OCI-LY7 (cell line): Measurements from ENCODE around the gene C2CD3. TPM values are rescaled to one million over a fixed set of nuclear protein-coding genes. Genes with fewer than 3 reads are reported as not detected.

Source experiments
- BruUV-seq: library from RNA; stranded (reverse); fragments of 400-500 nt; replicated peaks from 2 replicates; lab custom pipeline; 2021; lab: Mats Ljungman, UMichigan
- CTCF ChIA-PET: fragments of 300-600 bp; sonication (Branson Sonifier 250); formaldehyde crosslinking; loops from one replicate; lab custom pipeline; 2022; ENCODE audit warnings: antibody characterized with exemption; ENCODE audit not compliant: unreplicated experiment; lab: Charles Lee
- POLR2A ChIA-PET: fragments of 300-600 bp; sonication (Branson Sonifier 250); formaldehyde crosslinking; loops from one replicate; lab custom pipeline; 2022; ENCODE audit warnings: antibody characterized with exemption; lab: Charles Lee
- DNase-seq: peaks from one replicate; pipeline ENCODE4 v3.0.0-alpha.2; 2015; ENCODE audit warnings: low spot score
- H2AFZ ChIP-seq: fragments of 200-600 bp; sonication (generic), shearing (Covaris generic); 2 replicates; pipeline ENCODE4 v1.6.1; 2014; ENCODE audit warnings: mild to moderate bottlenecking, antibody characterized with exemption, low read length, moderate library complexity
- H3K27ac ChIP-seq: fragments of 200-600 bp; sonication (generic); 2 replicates; pipeline ENCODE4 v1.5.1; 2014; ENCODE audit warnings: mixed run types, low read depth, mild to moderate bottlenecking, moderate library complexity, low read length, inconsistent platforms; ENCODE audit not compliant: poor library complexity, severe bottlenecking
- H3K36me3 ChIP-seq: fragments of 200-600 bp; sonication (generic); 2 replicates; pipeline ENCODE4 v1.6.1; 2014; ENCODE audit warnings: mild to moderate bottlenecking, antibody characterized with exemption, low read length, moderate library complexity, mixed read lengths; ENCODE audit not compliant: insufficient read depth
- H3K4me1 ChIP-seq: fragments of 200-600 bp; sonication (generic); 2 replicates; pipeline ENCODE4 v1.5.1; 2014; ENCODE audit warnings: mild to moderate bottlenecking, low read length; ENCODE audit not compliant: insufficient read depth, poor library complexity, severe bottlenecking
- H3K4me2 ChIP-seq: fragments of 200-600 bp; sonication (generic); 2 replicates; pipeline ENCODE4 v1.6.1; 2014; ENCODE audit warnings: mild to moderate bottlenecking, low read length
- H3K4me3 ChIP-seq: fragments of 200-600 bp; sonication (generic); 2 replicates; pipeline ENCODE4 v1.5.1; 2014; ENCODE audit warnings: mild to moderate bottlenecking, low read depth, low read length; ENCODE audit not compliant: poor library complexity, severe bottlenecking
- H3K79me2 ChIP-seq: fragments of 200-600 bp; sonication (generic); 2 replicates; pipeline ENCODE4 v1.6.1; 2016; ENCODE audit warnings: low read depth, mild to moderate bottlenecking, low read length, moderate library complexity, mixed read lengths; ENCODE audit not compliant: insufficient read depth
- H3K9me2 ChIP-seq: fragments of 200-600 bp; sonication (generic); 2 replicates; pipeline ENCODE4 v1.6.1; 2016; ENCODE audit warnings: mild to moderate bottlenecking, low read length, mixed read lengths; ENCODE audit not compliant: insufficient read depth
- H3K9me3 ChIP-seq: fragments of 200-600 bp; sonication (generic); 2 replicates; pipeline ENCODE4 v1.6.1; 2014; ENCODE audit warnings: mild to moderate bottlenecking, mixed run types, low read length, mixed read lengths
- H4K20me1 ChIP-seq: fragments of 200-600 bp; sonication (generic); 2 replicates; pipeline ENCODE4 v1.6.1; 2014; ENCODE audit warnings: mild to moderate bottlenecking, antibody characterized with exemption, low read length, moderate library complexity, mixed read lengths; ENCODE audit not compliant: insufficient read depth
- EZH2phosphoT487 ChIP-seq: fragments of 200-600 bp; sonication (generic); IDR thresholded peaks from 2 replicates; pipeline ENCODE4 v1.6.1; 2018; ENCODE audit warnings: low read depth, borderline replicate concordance, mild to moderate bottlenecking, mixed run types, antibody characterized with exemption, low read length, moderate library complexity, mixed read lengths
- intact Hi-C: fragments of 100-400 bp; cut with micrococcal nuclease; formaldehyde crosslinking; loops from one replicate; pipeline ENCODE4 v1.10.0; 2022; ENCODE audit not compliant: unreplicated experiment
- total RNA-seq, 2 experiments: library from RNA; depleted of rRNA in 1 of 2; stranded (reverse); fragments of >200 nt in 1 of 2; shearing (Covaris generic) in 1 of 2; gene quantifications; 2 replicates each; pipeline ENCODE4 v1.2.3, GENCODE V29; 2014 to 2022
- TF ChIP-seq, protein P1 (sequence below): fragments of 200-600 bp; sonication (generic); conservative IDR thresholded peaks from 2 replicates; pipeline ENCODE4 v1.5.1; 2014; ENCODE audit warnings: mild to moderate bottlenecking, antibody characterized with exemption, low read length, moderate library complexity, mixed read lengths

Gene C2CD3
- total RNA-seq, 2 experiments from 2014 or later, result 29.2 to 32.1 TPM

- no peak overlapping the region for H3K4me2 ChIP-seq
- ChIA-PET POLR2A (interaction anchor here (0.7 kb wide), 1 partner anchor 171 kb away, joined by 3 read pairs; no protein-coding TSS in a partner anchor), CTCF (no interaction called here)
- H3K9me2 ChIP-seq, result no peaks in the 10 kb centered on the region
- no peaks in the 10 kb centered on the region for H3K4me1 ChIP-seq
- H3K27ac ChIP-seq, result no peak overlapping the region
- no peaks in the 10 kb centered on the region for H3K79me2 ChIP-seq
- H4K20me1 ChIP-seq, result no peaks in the 10 kb centered on the region
- TF ChIP-seq, protein P1, sequence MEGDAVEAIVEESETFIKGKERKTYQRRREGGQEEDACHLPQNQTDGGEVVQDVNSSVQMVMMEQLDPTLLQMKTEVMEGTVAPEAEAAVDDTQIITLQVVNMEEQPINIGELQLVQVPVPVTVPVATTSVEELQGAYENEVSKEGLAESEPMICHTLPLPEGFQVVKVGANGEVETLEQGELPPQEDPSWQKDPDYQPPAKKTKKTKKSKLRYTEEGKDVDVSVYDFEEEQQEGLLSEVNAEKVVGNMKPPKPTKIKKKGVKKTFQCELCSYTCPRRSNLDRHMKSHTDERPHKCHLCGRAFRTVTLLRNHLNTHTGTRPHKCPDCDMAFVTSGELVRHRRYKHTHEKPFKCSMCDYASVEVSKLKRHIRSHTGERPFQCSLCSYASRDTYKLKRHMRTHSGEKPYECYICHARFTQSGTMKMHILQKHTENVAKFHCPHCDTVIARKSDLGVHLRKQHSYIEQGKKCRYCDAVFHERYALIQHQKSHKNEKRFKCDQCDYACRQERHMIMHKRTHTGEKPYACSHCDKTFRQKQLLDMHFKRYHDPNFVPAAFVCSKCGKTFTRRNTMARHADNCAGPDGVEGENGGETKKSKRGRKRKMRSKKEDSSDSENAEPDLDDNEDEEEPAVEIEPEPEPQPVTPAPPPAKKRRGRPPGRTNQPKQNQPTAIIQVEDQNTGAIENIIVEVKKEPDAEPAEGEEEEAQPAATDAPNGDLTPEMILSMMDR, result no peak
- no peak for TF ChIP-seq EZH2phosphoT487
- H2AFZ ChIP-seq, result no peak overlapping the region
- H3K36me3 ChIP-seq, result peaks cover 64% of the 10 kb centered on the region
- no peak for DNase-seq
- H3K4me3 ChIP-seq, result no peak overlapping the region
- peaks cover 8% of the 10 kb centered on the region; the same call in 1 of the 2 replicates for H3K9me3 ChIP-seq
- BruUV-seq, result no TSS peak
- intact Hi-C loops, result no loop called here
These were observed 57.9 kb downstream of the C2CD3 start for GRCh38 chr11:74112877-74113276.

DNA sequence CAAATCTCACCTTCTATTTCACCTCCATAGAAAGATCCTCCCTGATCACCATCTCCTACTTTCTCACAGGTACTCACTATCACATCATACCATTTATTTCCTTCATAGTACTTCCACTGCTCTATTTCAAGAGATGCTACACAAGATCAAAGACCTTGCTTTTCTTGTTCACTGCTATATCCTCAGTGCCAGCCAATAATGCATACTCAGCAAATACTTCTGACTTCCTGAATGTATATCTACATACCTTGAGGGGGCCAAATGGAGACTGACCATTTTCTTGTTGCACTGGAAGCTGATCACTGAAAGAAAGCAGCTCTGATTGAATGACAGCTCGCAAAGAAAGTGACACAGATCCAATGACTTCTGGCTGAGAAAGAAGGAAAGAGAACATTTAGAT lies 64.7 kb downstream of the C2CD3 start:
- Histone ChIP-seq H3K36me3 (peaks cover 47% of the 10 kb centered on the region), H3K9me2 (no peaks in the 10 kb centered on the region), H3K9me3 (no peaks in the 10 kb centered on the region), H3K4me3 (no peak overlapping the region), H3K4me1 (no peaks in the 10 kb centered on the region), H3K27ac (no peak overlapping the region), H3K79me2 (no peaks in the 10 kb centered on the region), H4K20me1 (no peaks in the 10 kb centered on the region), H3K4me2 (no peak overlapping the region), H2AFZ (no peak overlapping the region)
- BruUV-seq, result no TSS peak
- TF ChIP-seq, protein P1, result no peak
- no peak for TF ChIP-seq EZH2phosphoT487
- CTCF ChIA-PET, result no interaction called here
- intact Hi-C loops, result no loop called here
- no peak for DNase-seq
- POLR2A ChIA-PET, result no interaction called here

DNA sequence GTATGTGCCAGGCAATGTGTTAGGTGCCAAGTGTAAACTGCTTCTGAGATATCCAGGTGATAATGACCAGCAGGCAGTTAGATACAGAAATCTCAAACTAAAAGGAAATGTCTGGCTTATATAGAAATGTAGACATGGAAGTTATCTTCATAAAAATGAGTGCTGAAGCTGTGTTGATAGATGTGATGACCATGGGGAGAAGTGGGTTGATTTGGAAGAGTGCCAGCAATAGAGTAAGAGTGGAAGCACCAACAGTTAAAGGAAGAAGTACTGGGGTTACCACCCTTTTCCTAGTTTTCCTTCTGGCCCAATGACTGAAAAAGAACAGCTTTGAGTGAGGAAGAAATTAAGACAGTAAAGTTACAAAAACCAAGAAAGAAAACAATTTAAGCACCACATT lies 68.5 kb downstream of the C2CD3 start:
- DNase-seq, result no peak
- intact Hi-C loops, result no loop called here
- BruUV-seq, result no TSS peak
- H3K79me2 ChIP-seq, result no peaks in the 10 kb centered on the region
- H3K27ac ChIP-seq, result no peak overlapping the region
- TF ChIP-seq, protein P1, result no peak
- TF ChIP-seq EZH2phosphoT487, result no peak
- H4K20me1 ChIP-seq, result no peaks in the 10 kb centered on the region
- ChIA-PET CTCF (no interaction called here), POLR2A (no interaction called here)
- H3K36me3 ChIP-seq, result peaks cover 69% of the 10 kb centered on the region
- H3K9me2 ChIP-seq, result no peaks in the 10 kb centered on the region
- H3K9me3 ChIP-seq, result no peaks in the 10 kb centered on the region
- no peaks in the 10 kb centered on the region for H3K4me1 ChIP-seq
- no peak overlapping the region for H3K4me3 ChIP-seq
- H2AFZ ChIP-seq, result no peak overlapping the region
- no peak overlapping the region for H3K4me2 ChIP-seq
